HG03039 (cell line): ENCODE measurements around the gene FRMD4B.
"Not testable (repeated sequence)": the region's sequence is repeated elsewhere in the genome, so short reads cannot be mapped to it uniquely, and the experiment has no call there.

Experiments
- ATAC-seq: cut with Tn5 transposase; IDR thresholded peaks from one replicate; pipeline ENCODE4 v1.9.1; 2021; ENCODE audit warnings: mild to moderate bottlenecking, moderate library complexity; ENCODE audit not compliant: unreplicated experiment

FRMD4B gene

GRCh38 chr3:69251078-69251805, 134.6 kb downstream of the FRMD4B start:
- ATAC-seq, result no peak

- no peak for ATAC-seq
Measured at GRCh38 chr3:69250014-69250413, 135.9 kb downstream of the FRMD4B start.

- no peak for ATAC-seq
Measured at GRCh38 chr3:69249001-69249400, 136.9 kb downstream of the FRMD4B start.

DNA sequence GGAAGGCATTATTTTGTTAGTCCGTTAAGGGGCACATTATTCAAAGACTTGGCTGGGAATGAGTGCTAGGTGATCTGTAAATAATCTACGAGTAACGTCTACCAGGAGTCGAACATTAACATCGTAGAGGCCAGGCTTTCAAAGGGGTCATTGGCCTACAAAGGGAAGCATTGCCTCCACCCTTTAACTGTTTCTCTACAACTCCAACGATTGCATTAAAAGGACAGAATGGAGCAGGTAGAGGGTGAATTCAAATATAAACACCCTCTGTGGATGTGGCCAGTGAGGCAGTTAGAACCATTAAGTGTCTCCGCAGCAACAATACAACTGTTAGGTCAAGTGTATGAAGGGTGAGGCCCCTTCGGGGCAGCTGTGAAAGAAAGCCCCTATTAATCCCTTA, 137.5 kb downstream of the FRMD4B start:
- no peak for ATAC-seq

DNA sequence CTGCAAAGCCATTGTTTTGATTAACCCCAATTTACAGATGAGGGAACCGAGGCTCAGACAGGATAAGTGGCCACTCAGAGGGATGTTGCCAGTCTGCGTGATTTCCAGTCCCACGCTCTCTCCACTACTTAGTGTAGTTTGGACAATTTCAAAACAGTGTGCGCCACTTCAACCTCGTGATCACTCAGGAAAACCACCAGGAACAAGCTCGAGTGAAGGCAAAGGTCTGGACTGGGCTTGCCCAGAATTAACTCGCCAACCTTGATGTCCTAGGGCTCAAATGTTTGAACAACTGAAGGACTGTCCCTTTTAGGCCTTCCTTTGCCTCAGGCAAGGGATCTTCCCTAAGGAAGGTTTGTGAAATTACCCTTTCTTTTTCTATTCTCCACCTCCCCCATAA, 139.3 kb downstream of the FRMD4B start:
- ATAC-seq, result no peak

DNA sequence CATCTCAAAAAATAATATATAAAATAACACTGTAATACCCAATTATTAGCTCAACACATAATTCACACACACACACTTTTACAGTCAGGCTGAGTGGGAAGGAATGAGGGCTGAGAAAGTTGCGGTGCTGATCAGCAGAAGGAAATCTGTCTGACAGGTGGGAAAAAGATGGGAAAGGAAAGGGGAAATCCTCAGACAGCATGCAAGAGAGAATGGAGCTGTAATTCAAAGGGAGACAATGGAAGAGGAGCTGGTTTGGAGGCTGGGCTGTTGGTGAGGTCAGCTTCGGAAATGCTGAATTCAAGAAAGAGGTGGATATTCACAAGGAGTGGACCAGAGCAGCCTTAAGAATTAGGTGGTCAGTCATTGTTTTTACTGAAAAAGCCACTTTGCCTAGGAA, 141.8 kb downstream of the FRMD4B start:
- ATAC-seq, result no peak

- ATAC-seq, result no peak
Measured at GRCh38 chr3:69241769-69242168, 144.1 kb downstream of the FRMD4B start.

DNA sequence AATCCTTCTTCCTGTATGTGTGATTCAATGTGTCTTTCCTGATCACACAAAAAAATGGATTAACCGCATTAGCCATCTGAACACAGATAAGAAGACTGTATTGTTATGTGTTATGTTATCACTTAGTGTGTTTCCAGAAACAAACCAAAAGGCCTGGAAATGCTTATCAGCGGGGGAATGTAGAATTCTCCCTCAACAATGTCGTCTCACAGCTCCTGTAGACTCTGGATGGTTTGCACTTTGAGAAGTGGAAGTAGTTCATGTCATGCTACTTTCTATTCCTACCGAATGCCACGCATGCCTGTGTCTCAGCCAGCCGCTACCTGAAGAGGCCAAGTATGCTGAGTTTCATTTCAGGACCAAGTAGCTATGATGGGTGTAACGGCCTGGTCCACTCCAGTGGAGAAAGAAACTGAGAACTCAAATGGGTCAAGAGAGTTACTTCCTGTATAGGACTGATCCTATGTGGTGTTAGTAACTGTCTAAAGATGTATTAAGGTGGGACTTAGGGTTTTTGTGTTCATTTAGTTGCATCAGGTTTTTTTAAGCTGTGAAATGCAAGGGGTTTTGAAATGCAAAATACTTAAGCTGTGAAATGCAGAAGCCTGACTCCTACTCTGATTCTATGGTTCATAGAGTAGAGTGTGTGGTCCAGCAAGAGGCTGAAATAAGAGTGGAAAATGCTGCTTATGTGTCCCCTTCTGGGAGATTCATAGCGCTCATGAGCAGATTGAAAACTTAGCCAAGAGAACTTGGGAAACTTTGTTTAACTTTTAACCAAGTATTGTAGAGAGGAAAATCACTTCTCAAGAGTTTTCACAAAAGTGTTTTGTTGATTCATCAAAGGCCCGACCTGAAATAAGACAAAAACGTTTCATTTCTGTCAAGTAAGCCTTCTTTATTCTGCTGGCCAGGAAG, 145.0 kb downstream of the FRMD4B start:
- ATAC-seq, result no peak

DNA sequence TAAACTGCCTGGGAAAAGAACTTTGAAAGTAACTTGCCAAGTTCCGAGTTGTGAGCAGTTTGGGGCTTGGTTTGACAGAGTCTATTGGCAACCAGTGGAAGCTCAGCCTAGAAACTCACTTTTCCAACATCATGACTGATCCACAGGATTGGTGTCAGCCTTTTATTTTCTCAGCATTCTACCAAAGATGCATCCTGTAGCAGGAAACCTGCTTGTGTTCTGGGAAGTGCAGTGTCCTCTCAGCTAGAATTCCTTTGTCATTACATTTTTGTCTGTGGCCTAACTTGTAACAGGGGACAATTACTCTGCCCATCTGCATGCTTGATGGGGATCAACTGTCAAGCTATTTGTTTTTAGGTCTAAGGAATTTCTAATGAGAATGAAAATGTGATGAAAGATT, 146.8 kb downstream of the FRMD4B start:
- ATAC-seq, result no peak

DNA sequence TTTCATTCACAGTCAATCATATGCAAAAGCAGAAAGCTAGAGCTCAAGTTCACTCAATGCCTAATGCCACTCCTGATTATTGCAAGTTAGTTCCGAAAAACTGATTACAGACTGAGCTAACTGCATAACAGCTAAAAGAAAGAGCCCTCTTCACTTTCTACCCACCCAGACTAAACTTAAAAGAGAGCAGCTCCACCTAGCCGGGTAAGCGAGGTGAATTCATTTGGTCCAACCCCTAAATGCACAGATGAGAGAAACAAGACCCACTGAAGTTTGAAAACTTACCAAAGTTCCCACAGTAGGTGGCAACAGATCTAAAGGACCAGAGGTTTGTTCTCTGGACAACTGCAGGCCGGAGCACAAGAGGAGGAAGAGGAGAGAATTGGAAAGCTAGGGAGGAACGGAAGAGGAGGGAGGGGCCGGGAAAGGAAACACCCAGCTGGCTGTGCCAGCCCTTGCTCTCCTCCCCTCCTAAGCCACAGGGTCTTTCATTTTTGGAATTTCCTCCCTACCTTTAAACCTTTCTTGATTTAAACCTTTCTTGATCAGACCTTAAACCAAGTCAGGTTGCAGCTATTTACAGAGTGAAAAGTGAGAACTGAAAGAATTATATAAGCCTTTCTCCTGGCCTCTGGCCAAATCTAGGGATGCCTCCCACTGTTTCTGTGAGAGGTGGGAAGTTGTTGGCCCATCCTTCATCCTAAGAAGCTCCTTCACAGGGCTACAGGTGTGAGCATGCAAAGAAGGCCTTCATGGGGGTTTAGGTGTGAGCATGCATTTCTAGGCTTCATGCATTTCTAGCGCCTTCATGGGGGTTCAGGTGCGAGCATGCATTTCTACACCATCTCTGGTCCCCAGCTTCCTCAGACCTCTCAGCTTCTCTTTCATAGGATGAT, 148.8 kb downstream of the FRMD4B start:
- no peak for ATAC-seq

- ATAC-seq, result no peak
Measured at GRCh38 chr3:69235882-69236281, 150.0 kb downstream of the FRMD4B start.

- not testable (repeated sequence) for ATAC-seq
Measured at GRCh38 chr3:69235227-69235626, 150.7 kb downstream of the FRMD4B start.

- ATAC-seq, result no peak
Measured at GRCh38 chr3:69232482-69232881, 153.4 kb downstream of the FRMD4B start.

- no peak for ATAC-seq
Measured at GRCh38 chr3:69231929-69232440, 153.9 kb downstream of the FRMD4B start.

DNA sequence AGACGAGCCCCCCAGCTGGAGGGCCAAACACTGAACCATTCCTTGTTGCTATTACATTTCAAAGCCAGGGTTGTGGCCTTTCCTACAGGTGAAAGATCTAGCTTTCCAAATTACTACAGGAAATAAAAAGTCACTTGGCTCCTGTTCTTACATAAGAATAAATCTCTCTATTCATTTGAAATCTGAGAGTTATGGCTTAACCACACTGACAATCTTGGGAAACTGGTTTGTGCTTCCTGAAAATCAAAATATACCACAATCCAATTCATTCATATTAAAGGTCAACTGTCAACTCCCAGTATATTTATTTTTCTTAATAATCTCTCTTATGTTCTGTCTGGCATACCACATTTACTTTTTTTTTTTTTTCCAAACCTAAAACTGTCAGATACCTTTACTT, 159.8 kb downstream of the FRMD4B start:
- no peak for ATAC-seq

- ATAC-seq, result no peak
Measured at GRCh38 chr3:69219101-69219708, 166.7 kb downstream of the FRMD4B start.

GRCh38 chr3:69218079-69218478, 167.8 kb downstream of the FRMD4B start:
- ATAC-seq, result no peak

- ATAC-seq, result no peak
Measured at GRCh38 chr3:69216981-69217380, 168.9 kb downstream of the FRMD4B start.

- ATAC-seq, result no peak
Measured at GRCh38 chr3:69214241-69214640, 171.6 kb downstream of the FRMD4B start.

DNA sequence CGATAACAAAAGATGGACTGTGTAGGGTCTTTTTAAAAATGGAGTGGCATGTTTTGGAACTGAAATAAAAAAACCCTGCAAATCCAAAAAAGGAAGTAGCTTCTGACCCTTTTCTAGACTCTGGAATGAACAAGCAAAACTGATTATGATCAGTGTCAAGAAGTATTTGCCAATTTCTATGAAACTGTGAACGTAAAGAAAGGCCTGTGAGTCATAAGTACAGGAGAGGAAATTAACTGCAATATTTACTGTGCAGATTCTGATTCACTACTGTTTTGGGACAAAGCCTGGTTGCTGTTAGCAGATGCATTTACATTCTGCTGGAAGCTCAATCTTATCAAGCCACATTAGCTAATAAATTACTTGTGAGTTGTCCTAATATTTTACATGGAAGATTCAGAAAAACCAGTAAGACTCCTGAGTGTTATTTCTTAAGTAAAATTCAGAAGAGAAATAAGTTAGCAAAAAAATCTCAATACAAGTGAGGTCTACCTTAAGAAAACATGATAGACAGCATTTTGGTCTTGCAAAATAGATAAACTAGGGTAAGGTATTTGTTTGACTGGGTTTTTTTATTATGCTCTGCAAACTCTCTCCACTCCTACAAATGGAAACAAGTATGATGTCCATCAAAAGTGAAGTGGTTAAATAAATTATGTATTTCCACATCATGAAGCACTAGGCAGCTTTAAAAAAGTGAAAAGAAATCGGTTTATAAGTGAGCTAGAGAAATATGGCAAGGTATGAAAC, 173.3 kb downstream of the FRMD4B start:
- ATAC-seq, result peak; percentile 58
